Stimulated activated CD8-positive, alpha-beta memory T cell treated with anti-CD3 and anti-CD28 coated beads, Interleukin-12 subunit alpha, Interleukin-12 subunit beta, amount 100 ng/mL, for 4 hours (primary cell): ENCODE measurements around the gene DLEC1.
"Not testable (repeated sequence)": the region's sequence is repeated elsewhere in the genome, so short reads cannot be mapped to it uniquely, and the experiment has no call there.

ENCODE experiments used
- DNase-seq: peaks from one replicate; pipeline ENCODE4 v3.0.0-alpha.2; 2020; ENCODE audit warnings: low read depth

DLEC1 gene

DNA sequence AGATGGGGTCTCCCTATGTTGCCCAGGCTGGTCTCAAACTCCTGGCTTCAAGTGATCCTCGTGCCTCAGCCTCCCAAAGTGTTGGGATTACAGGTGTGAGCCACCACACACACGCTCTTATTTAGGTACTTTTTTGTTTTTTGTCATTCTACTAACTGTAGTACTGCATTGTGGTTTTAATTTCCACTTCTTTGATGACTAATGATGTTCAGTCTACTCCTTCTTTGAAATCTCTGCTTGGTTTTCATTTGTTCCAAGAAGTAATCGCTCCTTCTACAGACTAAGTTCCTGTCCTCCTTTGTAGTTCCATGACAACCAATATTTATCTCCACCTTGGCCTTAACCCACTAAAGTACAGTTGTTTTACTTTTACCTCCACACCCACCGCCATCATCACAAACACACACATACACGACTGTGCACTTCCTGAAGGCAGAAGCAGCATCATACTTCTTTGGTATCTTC lies 529 bp upstream of the DLEC1 start:
- DNase-seq, result no peak

DNA sequence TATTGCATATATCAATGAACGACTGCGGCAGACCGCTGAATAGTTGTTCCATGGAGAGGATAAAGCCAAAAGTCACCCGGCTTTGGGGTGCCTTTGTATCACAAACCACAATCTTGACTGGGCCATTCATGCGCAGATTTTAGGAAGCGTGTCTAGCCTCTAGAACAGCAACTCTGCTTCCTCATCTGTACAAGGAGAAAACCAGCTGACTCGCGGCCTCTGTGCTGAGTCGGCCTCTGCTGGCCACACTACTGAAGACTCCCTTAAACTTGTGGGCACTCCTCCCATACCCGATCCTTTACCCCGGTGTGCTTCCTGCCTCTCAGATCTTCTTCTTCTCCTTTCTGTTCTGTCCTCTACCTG lies 872 bp downstream of the DLEC1 start:
- DNase-seq, result no peak

DNA sequence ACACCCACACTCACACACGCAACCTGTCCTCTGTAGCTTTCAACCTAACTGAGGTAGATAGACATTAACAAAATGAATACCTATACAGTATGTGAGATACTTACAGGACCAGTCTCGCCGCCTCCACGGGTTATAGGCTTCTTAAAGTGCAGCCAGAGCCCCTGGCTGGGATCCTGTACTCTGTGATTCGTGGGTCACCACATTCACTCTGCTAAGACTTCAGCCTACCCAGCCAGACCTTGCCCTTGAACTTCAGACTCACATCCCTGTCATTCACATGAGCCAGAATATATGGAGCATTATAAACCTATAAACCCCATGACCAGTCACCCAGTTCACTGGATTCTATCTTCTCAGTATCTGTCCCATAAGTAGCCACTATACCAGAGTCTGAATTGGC lies 1.4 kb downstream of the DLEC1 start:
- no peak for DNase-seq

DNA sequence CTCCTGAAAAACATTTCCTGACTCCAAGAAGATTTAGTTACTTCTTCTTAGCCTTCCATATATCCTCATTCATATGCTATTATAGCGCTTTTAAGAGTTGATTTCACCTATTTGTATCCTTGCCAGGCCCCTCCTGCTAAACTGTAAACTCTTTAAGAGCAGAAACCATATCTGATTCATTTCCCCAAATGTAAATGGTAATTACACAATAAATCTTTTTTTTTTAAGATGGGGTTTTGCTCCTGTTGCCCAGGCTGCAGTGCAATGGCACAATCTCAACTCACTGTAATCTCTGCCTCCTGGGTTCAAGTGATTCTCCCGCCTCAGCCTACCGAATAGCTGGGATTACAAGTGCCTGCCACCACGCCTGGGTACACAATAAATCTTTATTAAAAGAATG lies 4.5 kb downstream of the DLEC1 start:
- no peak for DNase-seq

DNA sequence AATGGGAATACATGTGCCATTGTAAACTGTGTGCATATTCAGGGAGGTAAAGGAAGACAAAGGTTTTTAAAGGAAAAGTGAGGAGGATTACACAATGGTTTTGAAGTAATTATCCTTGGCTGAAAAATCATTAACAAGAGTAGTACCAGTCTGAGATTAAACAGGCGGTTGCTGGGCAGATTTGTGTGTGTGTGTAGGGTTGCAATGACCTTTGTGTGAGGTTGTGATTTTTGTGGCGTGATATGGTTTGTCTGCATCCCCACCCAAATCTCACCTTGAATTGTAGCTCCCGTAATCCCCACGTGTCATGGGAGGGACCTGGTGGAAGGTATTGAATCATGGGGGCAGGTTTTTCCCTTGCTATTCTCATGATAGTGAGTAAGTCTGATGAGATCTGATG lies 7.0 kb downstream of the DLEC1 start:
- DNase-seq, result no peak

DNA sequence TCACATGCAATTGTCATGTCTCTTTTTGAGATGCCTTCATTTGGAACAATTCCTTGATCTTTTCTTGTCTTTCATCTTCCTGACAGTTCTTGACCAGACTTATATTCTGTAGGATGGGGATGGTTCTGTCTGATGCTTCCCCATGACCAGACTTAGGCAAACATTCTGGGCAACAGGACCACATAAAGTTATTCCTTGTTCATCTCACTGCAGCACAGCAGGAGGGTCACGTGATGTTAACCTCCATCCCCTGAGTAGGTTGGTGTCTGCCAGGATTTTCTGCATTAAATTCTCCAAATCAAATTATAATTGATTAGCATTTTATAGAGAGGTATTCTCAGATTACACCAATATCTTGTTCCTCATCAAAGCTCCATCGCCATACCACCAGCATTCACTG lies 7.8 kb downstream of the DLEC1 start:
- no peak for DNase-seq

DNA sequence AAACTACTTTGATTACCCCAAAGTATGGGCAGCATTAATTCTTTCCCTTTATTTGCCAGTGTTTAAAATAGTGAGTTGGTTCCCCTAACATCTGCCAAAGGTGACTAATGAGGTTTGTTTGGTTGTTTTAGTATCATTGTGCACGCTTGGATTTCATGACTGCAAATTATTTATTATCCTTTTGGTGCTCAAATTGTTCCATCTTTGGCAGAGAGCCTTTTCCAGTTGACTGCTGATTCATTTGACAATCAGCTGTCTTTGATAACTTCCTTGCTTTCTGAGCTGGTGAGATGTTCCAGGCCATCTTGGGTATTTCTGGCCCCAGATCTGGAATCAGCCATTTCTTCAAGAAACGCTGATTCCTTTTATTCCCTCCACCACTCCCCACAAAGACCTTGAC lies 8.9 kb downstream of the DLEC1 start:
- DNase-seq, result no peak

DNA sequence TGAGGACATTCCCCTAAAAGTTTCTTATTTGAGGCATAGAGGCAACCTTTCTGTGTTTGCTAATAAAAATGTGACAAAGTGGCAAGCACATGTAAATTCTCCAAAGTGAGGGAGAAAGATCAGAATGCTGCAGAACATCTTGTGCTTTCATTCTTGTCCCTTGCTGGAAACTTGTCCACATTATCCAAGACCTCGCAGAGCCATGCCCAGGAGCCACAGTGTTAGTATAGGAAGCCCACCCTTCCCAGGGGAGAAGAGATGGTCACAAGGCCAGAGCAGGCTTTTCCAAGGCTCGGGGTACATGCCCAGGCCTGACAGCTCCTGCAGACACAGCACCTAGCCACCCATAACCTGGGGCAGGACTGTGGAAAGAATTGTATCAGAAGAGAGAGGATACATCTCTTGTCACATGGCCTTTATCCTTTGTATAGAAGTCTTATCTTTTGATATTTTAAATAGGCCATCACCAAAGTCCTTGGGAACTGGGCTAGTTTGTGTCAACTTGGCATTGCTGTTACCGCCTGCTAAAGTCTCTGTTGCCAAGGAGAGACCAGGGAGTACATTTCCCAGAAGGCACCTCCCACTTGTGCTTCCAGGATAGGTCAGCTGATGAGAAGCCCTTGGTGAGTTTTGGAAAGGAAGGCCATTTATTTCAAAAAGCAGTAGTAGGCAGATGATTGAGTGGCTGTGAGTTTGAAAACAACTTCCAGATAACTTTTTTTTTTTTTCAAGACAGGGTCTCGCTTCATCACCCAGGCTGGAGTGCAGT lies 10.5 kb downstream of the DLEC1 start:
- no peak for DNase-seq

DNA sequence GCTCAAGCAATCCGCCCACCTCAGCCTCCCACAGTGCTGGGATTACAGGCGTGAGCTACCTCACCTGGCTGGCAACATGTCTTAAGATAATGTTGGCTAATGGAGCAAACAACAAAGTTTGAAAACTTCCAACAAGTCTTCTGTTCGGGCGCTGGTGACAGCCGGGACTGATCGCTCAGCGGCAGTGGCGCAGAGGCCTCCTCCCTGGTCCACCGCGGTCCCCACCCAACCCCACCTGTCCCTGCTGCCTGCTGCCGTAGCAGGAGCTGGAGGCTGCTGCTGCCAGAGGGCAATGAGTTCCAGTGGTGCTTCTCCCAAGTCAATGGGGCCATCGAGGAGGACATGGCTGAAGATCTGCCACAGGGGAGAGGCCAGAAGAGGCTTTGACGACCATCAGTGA lies 12.1 kb downstream of the DLEC1 start:
- no peak for DNase-seq

DNA sequence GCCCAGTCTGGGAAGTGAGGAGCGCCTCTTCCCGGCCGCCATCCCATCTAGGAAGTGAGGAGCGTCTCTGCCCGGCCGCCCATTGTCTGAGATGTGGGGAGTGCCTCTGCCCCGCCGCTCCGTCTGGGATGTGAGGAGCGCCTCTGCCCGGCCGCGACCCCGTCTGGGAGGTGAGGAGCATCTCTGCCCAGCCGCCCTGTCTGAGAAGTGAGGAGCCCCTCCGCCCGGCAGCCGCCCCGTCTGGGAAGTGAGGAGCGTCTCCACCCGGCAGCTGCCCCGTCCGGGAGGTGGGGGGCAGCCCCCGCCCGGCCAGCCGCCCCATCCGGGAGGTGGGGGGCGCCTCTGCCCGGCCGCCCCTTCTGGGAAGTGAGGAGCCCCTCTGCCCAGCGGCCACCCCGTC lies 14.3 kb downstream of the DLEC1 start:
- DNase-seq, result not testable (repeated sequence)

DNA sequence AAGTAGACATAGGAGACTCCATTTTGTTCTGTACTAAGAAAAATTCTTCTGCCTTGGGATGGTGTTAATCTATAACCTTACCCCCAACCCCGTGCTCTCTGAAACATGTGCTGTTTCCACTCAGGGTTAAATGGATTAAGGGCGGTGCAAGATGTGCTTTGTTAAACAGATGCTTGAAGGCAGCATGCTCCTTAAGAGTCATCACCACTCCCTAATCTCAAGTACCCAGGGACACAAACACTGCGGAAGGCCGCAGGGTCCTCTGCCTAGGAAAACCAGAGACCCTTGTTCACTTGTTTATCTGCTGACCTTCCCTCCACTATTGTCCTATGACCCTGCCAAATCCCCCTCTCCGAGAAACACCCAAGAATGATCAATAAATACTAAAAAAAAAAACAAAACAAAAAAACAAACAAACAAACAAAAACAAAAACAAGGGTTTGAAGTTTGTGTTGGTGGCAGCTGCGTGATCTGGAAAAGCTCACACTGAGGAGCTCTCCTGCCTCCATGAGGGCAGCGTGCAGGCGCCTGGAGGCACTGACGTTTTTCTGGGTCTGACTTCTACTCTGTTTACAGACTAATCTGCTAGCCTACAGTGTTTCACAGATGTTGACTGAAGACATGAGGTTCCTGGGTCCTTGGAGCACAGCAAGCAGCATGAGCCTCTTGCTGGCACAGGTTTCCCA lies 14.9 kb downstream of the DLEC1 start:
- not testable (repeated sequence) for DNase-seq

DNA sequence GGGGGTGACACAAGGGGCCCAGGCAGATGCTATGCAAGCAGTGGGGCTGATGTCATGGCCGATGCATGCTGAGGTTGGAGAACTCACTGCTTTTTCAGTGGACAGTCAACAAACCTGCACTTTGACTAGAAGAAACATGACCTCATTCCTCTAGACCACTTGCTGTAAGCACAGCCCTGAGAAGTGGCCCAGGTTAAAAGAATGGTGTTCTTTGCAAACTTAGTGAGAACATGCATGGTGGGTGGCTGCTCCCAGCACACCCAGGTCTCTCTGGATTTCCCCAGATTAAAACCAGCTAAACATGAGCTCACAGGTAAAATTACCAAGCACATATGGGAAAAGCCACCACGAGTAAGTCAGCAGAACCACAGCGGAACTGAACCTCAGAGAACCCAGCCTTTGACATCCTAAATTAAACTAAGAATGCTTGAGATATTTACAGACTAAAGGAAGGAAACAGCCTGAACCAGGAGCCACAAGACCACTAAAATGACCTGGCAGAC lies 15.5 kb downstream of the DLEC1 start:
- no peak for DNase-seq

DNA sequence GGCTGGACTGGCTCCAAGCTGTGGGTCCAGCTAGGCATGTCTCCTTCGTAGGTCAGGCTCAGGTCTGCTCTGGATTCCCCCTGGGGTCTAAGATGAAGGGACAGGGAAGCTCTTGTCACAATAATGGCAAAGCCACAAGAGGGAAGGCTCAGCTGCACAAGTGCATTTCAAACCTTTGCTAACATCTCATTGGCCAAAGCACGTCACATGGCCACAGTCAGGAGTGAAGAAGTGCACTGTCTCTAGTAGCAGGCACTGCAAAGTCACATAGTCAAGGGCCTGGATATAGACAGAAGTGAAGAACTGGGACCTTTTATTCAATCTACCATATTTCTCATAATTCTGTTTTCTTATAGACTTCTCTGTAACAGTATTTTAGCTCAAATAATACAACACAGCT lies 20.1 kb downstream of the DLEC1 start:
- DNase-seq, result no peak

DNA sequence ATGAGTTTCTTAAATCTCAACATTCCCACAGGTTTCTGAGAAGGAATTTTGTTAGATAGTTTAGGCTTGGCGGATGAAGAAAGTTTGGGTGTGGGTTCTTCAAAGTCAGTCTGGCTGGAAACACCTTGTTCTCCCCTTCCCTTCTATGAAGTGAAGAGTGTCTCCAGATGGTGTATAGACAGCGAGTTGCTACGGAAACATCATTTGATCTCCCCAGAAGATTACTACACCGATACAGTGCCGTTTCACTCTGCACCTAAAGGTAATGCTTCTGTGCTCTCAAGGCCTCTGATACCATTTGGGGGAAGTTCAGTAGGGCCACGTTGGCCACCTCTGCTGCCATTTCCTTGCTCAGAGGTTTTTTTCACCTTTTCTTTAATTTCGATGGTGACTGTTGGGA lies 20.6 kb downstream of the DLEC1 start:
- no peak for DNase-seq

DNA sequence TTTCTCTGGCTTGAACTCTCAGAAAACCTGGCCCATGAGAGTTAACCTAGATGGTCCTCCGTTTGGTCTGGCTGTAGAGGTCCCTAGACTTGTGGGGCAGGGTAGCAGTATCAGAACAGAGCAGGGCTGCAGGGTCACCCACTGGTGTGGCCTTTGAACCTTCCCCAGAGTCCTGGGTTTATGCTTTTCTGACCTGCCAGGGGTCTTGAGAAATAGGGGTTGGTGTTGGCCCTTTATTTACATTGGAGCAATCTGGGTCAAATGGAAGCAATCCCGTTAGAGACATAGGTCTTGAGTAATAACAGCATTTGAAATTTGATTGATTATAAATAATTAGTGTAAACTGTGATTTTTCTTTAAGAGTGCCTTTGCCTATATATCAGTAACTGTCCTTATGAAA lies 23.8 kb downstream of the DLEC1 start:
- no peak for DNase-seq

DNA sequence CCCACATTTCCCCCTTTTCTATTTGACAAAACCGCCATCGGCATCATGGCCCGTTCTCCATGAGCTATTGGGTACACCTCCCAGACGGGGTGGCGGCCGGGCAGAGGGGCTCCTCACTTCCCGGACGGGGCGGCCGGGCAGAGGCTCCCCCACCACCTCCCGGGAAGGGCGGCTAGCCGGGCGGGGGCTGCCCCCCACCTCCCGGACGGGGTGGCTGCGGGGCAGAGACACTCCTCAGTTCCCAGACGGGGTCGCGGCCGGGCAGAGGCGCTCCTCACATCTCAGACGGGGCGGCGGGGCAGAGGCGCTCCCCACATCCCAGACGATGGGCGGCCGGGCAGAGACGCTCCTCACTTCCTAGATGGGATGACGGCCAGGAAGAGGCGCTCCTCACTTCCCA lies 25.4 kb downstream of the DLEC1 start:
- DNase-seq, result not testable (repeated sequence)

DNA sequence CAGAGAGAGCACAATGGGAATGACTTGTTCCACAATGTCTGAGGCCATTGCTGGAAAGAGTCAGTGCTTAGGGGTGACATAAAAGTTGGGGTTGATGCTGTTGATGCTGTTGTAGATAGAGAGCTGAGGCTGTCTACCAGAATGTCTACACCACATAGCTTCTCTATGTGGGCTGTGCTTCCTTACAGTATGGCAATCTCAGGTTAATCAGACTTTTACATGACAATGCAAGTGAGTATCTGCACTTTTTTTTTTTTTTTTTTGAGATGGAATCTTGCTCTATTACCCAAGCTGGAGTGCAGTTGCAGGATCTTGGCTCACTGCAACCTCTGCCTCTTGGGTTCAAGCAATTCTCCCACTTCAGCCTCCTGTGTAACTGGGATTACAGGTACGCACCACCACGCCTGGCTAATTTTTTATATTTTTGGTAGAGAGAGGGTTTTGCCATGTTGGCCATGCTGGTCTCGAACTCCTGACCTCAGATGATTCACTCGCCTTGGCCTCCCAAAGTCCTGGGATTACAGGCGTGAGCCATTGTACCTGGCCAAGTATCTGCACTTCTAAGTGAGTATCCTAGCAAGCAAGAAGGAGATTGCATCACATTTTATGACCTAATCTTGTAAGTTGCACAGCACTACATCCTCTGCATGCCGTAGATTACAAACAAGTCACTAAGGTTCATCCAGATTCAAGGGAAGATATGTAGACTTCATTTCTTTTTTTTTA lies 28.7 kb downstream of the DLEC1 start:
- DNase-seq, result no peak

DNA sequence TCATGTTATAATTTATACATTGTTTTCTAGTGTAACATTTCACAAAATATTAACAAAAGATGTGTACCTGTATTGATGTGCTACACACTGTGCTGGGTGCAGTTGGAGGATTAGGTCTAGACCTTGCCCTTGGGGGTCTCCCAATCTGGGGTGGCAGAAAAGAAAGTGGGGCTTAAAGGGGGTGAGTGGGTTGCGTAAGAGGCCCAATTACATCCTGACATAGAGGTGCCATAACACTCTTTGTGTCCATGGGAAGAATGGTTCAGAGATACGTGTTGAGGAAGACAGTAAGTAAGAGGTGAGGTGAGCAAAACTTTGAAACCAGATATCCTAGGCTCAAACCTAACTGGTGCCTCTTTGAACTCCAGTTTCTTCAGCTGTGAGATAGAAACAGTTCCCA lies 31.0 kb downstream of the DLEC1 start:
- no peak for DNase-seq

DNA sequence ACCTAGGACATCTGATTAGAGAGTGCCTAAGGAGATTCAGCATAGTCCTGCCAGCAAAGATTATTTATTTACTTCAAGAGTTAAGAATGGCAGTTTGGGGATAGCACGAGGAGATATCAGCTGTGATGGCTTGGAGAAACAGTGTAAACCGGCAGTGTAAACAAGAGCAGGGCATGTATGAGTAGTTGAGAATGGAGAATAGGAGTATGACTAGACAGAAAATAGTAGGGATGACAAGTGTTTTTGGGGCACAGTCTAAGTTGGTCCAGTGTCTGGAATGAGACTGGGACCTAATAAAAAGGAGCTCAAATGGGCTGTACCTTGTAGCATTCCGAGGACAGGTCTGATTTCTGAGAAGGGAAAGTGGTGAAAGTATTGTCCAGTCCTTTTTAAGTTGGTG lies 38.1 kb downstream of the DLEC1 start:
- not testable (repeated sequence) for DNase-seq

DNA sequence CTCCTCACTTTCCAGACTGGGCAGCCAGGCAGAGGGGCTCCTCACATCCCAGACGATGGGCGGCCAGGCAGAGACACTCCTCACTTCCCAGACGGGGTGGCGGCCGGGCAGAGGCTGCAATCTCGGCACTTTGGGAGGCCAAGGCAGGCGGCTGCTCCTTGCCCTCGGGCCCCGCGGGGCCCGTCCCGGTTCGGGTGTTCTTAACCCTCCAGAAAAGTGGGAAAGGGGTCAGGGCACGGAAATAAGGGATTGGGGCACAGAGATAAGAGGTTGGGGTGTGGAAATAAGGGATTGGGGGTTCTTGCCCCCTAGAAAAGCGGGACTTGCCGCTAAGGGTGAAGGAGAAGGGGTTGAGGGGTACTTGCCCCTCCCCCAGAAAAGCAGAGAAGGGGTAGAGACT lies 43.3 kb downstream of the DLEC1 start:
- not testable (repeated sequence) for DNase-seq

DNA sequence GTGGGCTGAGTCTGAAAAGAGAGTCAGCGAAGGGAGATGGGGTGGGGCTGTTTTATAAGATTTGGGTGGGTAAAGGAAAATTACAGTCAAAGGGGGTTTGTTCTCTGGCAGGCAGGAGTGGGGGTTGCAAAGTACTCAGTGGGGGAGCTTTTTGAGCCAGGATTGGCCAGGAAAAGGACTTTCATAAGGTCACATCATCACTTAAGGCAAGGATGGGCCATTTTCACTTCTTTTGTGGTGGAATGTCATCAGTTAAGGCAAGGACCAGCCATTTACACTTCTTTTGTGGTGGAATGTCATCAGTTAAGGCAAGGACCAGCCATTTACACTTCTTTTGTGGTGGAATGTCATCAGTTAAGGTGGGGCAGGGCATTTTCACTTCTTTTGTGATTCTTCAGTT lies 44.2 kb downstream of the DLEC1 start:
- DNase-seq, result not testable (repeated sequence)

DNA sequence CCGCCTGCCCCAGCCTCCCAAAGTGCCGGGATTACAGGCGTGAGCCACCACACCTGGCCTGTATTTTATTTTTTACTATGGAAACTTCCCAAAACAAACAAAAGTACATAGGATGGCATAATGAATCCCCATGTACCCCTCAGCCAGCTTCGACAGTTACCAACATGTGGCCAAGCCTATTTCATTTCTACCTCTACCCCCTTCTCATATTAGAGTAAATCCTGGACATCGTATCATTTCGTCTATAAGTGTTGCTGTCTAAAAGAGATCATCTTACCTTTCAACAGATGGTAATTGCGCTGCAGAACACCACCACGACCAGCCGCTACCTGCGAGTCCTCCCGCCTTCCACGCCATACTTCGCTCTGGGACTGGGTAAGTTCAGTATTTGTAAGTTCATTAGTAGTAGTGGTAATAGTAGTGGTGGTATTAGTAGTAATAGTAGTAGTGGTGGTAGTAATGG lies 44.9 kb downstream of the DLEC1 start:
- no peak for DNase-seq
